GM23338 (cell line): Measurements from ENCODE around the gene ZPBP.

ENCODE experiments used
- CREB1 ChIP-seq: fragments of 250-450 bp; sonication (Bioruptor Pico); IDR thresholded peaks from 2 replicates; pipeline ENCODE4 v1.5.0; 2020; ENCODE audit warnings: low read depth, mild to moderate bottlenecking, moderate library complexity
- CTCF ChIP-seq, 2 experiments: fragments of 200-600 bp in 1 of 2; sonication (generic) in 1 of 2; conservative IDR thresholded peaks; 2 replicates each; pipeline versions ENCODE4 v1.5.1 to v1.6.1; 2016 to 2017; ENCODE audit warnings: antibody characterized with exemption in 2 of 2, low read depth in 2 of 2, mild to moderate bottlenecking in 2 of 2, moderate library complexity in 1 of 2
- ETS1 ChIP-seq: IDR thresholded peaks from 2 replicates; pipeline ENCODE4 v1.6.1; 2016; ENCODE audit warnings: antibody characterized with exemption
- EZH2phosphoT487 ChIP-seq: fragments of 200-600 bp; sonication (generic); IDR thresholded peaks from one replicate; pipeline ENCODE4 v1.8.1; 2018; ENCODE audit warnings: antibody characterized with exemption; ENCODE audit not compliant: unreplicated experiment
- POLR2AphosphoS5 ChIP-seq: IDR thresholded peaks from 2 replicates; pipeline ENCODE4 v1.6.1; 2016; ENCODE audit warnings: antibody characterized with exemption, low read depth
- REST ChIP-seq: IDR thresholded peaks from one replicate; pipeline ENCODE4 v1.6.1; 2018; ENCODE audit warnings: antibody characterized with exemption; ENCODE audit not compliant: unreplicated experiment
- ZNF331 ChIP-seq: fragments of 250-450 bp; sonication (Bioruptor Pico); IDR thresholded peaks from 2 replicates; pipeline ENCODE4 v1.5.0; 2020; ENCODE audit warnings: low read depth, mild to moderate bottlenecking, moderate library complexity

GRCh38 chr7:50092579-50093491 lies at the start of gene ZPBP:
- TF ChIP-seq CTCF (conservative IDR thresholded peaks at IDR 0.05; ENCODE audit: low read depth in 2 of 2) = peak; percentile 77 to 89
- no peak for TF ChIP-seq CREB1 (CRISPR knock-in tag)
- TF ChIP-seq POLR2AphosphoS5 = peak; percentile 47
- TF ChIP-seq EZH2phosphoT487 = no peak
- no peak for TF ChIP-seq ZNF331 (CRISPR knock-in tag)
- TF ChIP-seq ETS1 = peak; percentile 59; the same call in 1 of the 2 replicates
- no peak for TF ChIP-seq REST
